AG04450 (cell line): ENCODE results near the gene PKIG. TPM values are rescaled to one million over a fixed set of nuclear protein-coding genes. Genes with fewer than 3 reads are reported as not detected.

Source experiments
- CTCF ChIA-PET: fragments of 300-600, 350-600 bp; formaldehyde crosslinking; extraction: SDS; loops from one replicate; lab custom pipeline; 2022; ENCODE audit warnings: antibody characterized with exemption, inconsistent platforms; lab: Charles Lee
- POLR2A ChIA-PET: fragments of 350-600 bp; formaldehyde crosslinking; extraction: SDS; loops from one replicate; lab custom pipeline; 2021; ENCODE audit warnings: antibody characterized with exemption, inconsistent platforms; lab: Yijun Ruan, JAX
- DNase-seq: peaks from one replicate; pipeline ENCODE4 v3.0.0-alpha.2; 2011; ENCODE audit warnings: low read depth, low spot score
- H3K27ac ChIP-seq: one replicate; pipeline ENCODE4 v1.5.1; 2012; ENCODE audit warnings: low read depth, low read length, control low read depth
- H3K27me3 ChIP-seq: one replicate; pipeline ENCODE4 v1.6.0; 2012; ENCODE audit warnings: low read length; ENCODE audit not compliant: control insufficient read depth, insufficient read depth
- H3K4me3 ChIP-seq: 2 replicates; pipeline ENCODE4 v1.5.1; 2011; ENCODE audit warnings: mild to moderate bottlenecking, low read depth, low read length, control low read depth
- H3K9me3 ChIP-seq: 2 replicates; pipeline ENCODE4 v1.5.1; 2012; ENCODE audit warnings: low read length; ENCODE audit not compliant: control insufficient read depth, insufficient read depth
- CTCF ChIP-seq: IDR thresholded peaks from 2 replicates; pipeline ENCODE4 v1.5.1; 2011; ENCODE audit warnings: low read depth, low read length, control low read depth, inconsistent platforms
- polyA plus RNA-seq: library from polyadenylated mRNA; depleted of rRNA; stranded (reverse); fragments of >200 nt; gene quantifications from 2 replicates; pipeline ENCODE4 v1.2.3, GENCODE V29; 2011

PKIG gene
- polyA plus RNA-seq, 1 experiment: 107 TPM

GRCh38 chr20:44629542-44629941, 47.2 kb downstream of the PKIG start:
- Histone ChIP-seq H3K9me3 (no peaks in the 10 kb centered on the region), H3K27ac (no peak overlapping the region), H3K4me3 (no peak overlapping the region), H3K27me3 (no peaks in the 10 kb centered on the region)
- POLR2A ChIA-PET: no interaction called here
- no peak for DNase-seq
- CTCF ChIA-PET: interaction anchor here (0.8 kb wide), 1 partner anchor 245 kb away, joined by 3 read pairs; no protein-coding TSS in a partner anchor
- no peak for TF ChIP-seq CTCF

DNA sequence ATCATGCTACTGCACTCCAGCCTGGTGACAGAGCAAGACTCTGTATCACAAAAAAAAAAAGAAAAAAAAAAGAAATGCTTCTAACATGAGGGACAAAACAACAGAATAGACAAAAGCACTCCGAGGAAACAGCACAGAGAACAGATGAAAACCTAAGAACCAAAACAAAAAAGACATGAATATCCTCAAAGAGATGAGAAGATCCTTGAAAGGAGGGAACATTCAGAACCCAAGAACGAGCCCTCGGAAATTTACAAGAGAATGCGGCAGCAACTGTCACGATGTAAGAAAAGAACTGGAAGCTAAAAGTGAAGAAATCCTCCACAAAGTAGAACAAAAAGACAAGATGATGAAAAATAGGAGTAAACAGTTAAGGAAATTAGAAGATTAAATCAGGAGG, 47.9 kb downstream of the PKIG start:
- H3K27ac ChIP-seq: no peak overlapping the region
- ChIA-PET POLR2A (no interaction called here), CTCF (no interaction called here)
- no peak for TF ChIP-seq CTCF
- H3K27me3 ChIP-seq: no peaks in the 10 kb centered on the region
- no peaks in the 10 kb centered on the region for H3K9me3 ChIP-seq
- H3K4me3 ChIP-seq: no peak overlapping the region
- DNase-seq: no peak

DNA sequence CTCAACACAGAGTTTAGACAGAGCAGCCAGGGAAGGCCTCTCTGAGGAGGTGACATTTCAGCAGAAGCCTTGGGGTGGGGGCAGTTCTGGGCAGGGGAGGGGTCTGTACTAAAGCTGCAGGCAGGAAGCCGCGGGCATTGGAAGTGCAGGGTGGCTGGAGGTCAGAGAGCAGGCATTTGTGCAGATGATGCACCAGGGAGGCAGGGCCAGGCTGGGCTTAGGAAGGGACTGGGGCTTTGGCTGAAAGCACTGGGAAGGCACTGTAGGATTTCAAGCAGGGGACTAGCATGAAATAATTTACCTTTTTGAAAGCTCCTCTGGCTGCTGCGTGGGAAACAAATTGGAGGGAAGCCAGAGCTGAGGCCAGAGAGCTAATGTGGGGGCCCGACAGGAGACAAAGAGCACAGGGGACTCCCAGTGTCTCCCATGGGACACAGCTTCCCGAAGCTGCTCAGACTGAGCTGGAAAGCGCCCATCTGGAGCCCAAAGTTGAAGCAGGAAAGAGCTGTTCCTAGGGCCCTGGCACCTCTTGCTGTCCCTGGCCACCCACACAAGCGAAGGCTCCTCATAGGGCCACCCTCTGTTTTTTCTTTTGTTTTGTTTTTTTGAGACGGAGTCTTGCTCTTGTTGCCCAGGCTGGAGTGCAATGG, 49.8 kb downstream of the PKIG start:
- Histone ChIP-seq H3K9me3 (no peaks in the 10 kb centered on the region), H3K4me3 (no peak overlapping the region), H3K27me3 (no peaks in the 10 kb centered on the region), H3K27ac (no peak overlapping the region)
- no peak for TF ChIP-seq CTCF
- ChIA-PET POLR2A (no interaction called here), CTCF (no interaction called here)
- DNase-seq: no peak

DNA sequence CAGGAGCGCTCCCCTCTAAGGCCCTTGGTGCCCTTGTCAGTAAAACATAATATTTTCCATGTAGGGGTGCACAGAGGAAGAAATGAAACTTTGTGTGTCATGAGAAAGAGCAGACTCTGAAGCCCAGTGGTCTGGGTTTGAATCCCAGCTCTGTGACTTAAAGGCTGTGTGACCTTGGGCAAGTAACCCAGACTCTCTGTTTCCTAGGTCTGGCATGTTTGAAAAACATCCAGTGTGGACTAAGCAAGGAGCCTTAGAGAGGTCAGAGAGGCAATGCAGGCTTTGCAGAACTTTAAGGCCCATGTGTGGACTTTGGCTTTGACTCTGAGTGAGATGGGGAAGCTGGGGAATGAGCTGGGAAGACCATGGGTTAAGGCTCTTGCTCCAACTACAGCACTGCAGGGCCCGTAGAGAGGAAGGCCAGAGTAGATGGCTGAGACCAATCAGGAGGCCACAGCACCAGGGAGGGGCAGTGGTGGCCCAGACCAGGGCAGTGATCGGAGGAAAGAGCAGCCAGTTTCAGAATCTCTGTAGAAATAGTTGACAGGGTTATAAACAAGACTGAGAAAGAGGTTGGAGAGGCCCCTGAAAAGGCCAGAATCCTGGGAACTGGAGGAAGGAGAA, 50.9 kb downstream of the PKIG start:
- no peaks in the 10 kb centered on the region for H3K27me3 ChIP-seq
- TF ChIP-seq CTCF: no peak
- ChIA-PET POLR2A (no interaction called here), CTCF (interaction anchor here (1.1 kb wide), 1 partner anchor 418 kb away, joined by 3 read pairs; no protein-coding TSS in a partner anchor)
- no peaks in the 10 kb centered on the region for H3K9me3 ChIP-seq
- DNase-seq: no peak
- H3K4me3 ChIP-seq: no peak overlapping the region
- no peak overlapping the region for H3K27ac ChIP-seq

DNA sequence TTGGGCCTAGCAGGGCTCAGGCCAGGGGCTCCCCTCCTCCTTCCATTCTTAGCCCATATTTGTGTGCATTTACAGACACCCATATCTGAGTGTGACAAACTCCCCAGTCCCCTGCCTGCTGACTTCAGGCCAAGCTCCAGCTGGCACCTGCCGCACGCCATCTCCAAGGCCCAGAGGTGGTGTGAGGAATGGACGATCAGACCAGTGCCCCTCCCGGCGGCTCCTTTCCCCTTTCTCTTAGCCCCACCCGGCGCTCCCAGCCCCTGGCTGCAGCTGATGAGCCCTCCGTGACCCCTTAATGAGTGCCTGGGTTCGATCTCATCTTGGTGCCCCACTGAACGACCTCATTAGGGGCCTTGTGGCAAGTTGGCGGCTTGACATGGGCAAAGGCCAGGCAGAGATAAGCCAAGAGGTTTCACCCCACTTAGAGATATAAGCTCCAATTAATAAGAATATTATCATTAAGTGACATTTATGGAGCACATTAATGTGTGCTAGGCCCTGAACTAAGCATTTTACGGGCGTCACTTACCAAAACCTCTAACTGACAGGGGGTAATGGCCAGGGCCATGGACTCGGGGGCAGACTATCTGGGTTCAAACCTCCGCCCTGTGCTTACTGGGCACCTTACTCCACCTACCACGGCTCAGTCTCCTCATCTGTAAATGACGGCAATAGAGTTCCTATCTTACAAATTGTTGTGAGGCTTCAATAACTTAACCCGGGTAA, 51.7 kb downstream of the PKIG start:
- Histone ChIP-seq H3K4me3 (no peak overlapping the region), H3K9me3 (no peaks in the 10 kb centered on the region), H3K27ac (no peak overlapping the region), H3K27me3 (no peaks in the 10 kb centered on the region)
- no peak for TF ChIP-seq CTCF
- no peak for DNase-seq
- ChIA-PET CTCF (interaction anchor here (0.7 to 1.1 kb wide), 2 partner anchors 19 to 419 kb away, joined by 3 to 5 read pairs; no protein-coding TSS in a partner anchor), POLR2A (no interaction called here)
